CD1c-positive myeloid dendritic cell (primary cell): Measurements from ENCODE around the gene GLYR1.
A peak's percentile ranks its signal among the peaks of the same experiment; 100 is the strongest.

Source experiments
- DNase-seq: peaks from one replicate; pipeline ENCODE4 v3.0.0-alpha.2; 2016; ENCODE audit errors: extremely low spot score

GLYR1 gene

GRCh38 chr16:4765511-4766474, 81.3 kb downstream of the GLYR1 start:
- DNase-seq = no peak

GRCh38 chr16:4763791-4764190, 83.3 kb downstream of the GLYR1 start:
- DNase-seq = peak; percentile 52

GRCh38 chr16:4762205-4762604, 84.9 kb downstream of the GLYR1 start:
- DNase-seq = no peak

- DNase-seq = no peak
Observed at GRCh38 chr16:4760221-4760910, 86.7 kb downstream of the GLYR1 start.

- DNase-seq = no peak
Observed at GRCh38 chr16:4755687-4756086, 91.4 kb downstream of the GLYR1 start.

GRCh38 chr16:4754865-4755264, 92.2 kb downstream of the GLYR1 start:
- no peak for DNase-seq

GRCh38 chr16:4753227-4753626, 93.9 kb downstream of the GLYR1 start:
- no peak for DNase-seq
